GM12878 (cell line): ENCODE measurements around the gene BCKDHB. TPM values are rescaled to one million over a fixed set of nuclear protein-coding genes. Genes with fewer than 3 reads are reported as not detected.

Source experiments
- EED ChIP-seq: sonication (generic); IDR thresholded peaks from 2 replicates; pipeline ENCODE4 v1.6.1; 2016; ENCODE audit warnings: antibody characterized with exemption, low read depth
- FOS ChIP-seq: IDR thresholded peaks from 3 replicates; pipeline ENCODE4 v1.6.1; 2011; ENCODE audit warnings: borderline replicate concordance; ENCODE audit not compliant: insufficient read length; ENCODE audit errors: extremely low read depth
- GABPA ChIP-seq: IDR thresholded peaks from 2 replicates; pipeline ENCODE4 v1.6.1; 2014; ENCODE audit warnings: antibody characterized with exemption, low read depth, mild to moderate bottlenecking, inconsistent platforms
- IKZF1 ChIP-seq: fragments of 450-650 bp; conservative IDR thresholded peaks from 2 replicates; pipeline ENCODE4 v1.6.1; 2017; ENCODE audit warnings: antibody characterized with exemption, mild to moderate bottlenecking
- IKZF2 ChIP-seq, 2 experiments: fragments of 450-650 bp; IDR thresholded peaks; 2 replicates each; pipeline ENCODE4 v1.6.1; 2017; ENCODE audit warnings: mild to moderate bottlenecking in 2 of 2, moderate library complexity in 2 of 2
- IRF5 ChIP-seq: fragments of 450-650 bp; IDR thresholded peaks from 2 replicates; pipeline ENCODE4 v1.6.1; 2017; ENCODE audit warnings: borderline replicate concordance
- LARP7 ChIP-seq: fragments of 450-650 bp; IDR thresholded peaks from 2 replicates; pipeline ENCODE4 v1.6.1; 2017; ENCODE audit warnings: mild to moderate bottlenecking
- MXI1 ChIP-seq: fragments of 150-350 bp; IDR thresholded peaks from 2 replicates; pipeline ENCODE4 v1.6.1; 2011; ENCODE audit warnings: low read depth, mild to moderate bottlenecking, inconsistent platforms, low read length, improper control_type of control experiment
- NKRF ChIP-seq: fragments of 450-650 bp; conservative IDR thresholded peaks from 2 replicates; pipeline ENCODE4 v1.6.1; 2017; ENCODE audit warnings: mild to moderate bottlenecking, moderate library complexity
- NR2F1 ChIP-seq: fragments of 450-650 bp; conservative IDR thresholded peaks from 2 replicates; pipeline ENCODE4 v1.6.1; 2017; ENCODE audit warnings: mild to moderate bottlenecking
- PAX5 ChIP-seq: IDR thresholded peaks from 2 replicates; pipeline ENCODE4 v1.6.1; 2011; ENCODE audit warnings: low read depth, low read length, borderline replicate concordance
- POLR2A ChIP-seq: IDR thresholded peaks from 2 replicates; pipeline ENCODE4 v1.6.1; 2011; ENCODE audit warnings: low read depth, mild to moderate bottlenecking, low read length
- RFX5 ChIP-seq: IDR thresholded peaks from 2 replicates; pipeline ENCODE4 v1.6.1; 2011; ENCODE audit warnings: low read depth, low read length, improper control_type of control experiment
- SRF ChIP-seq, 2 experiments: IDR thresholded peaks; 2 replicates each; pipeline ENCODE4 v1.6.1; 2011; ENCODE audit warnings: low read depth in 2 of 2, low read length in 2 of 2, mild to moderate bottlenecking in 1 of 2, moderate library complexity in 1 of 2
- TBL1XR1 ChIP-seq: IDR thresholded peaks from 2 replicates; pipeline ENCODE4 v1.6.1; 2012; ENCODE audit warnings: low read depth, low read length, improper control_type of control experiment
- TCF3 ChIP-seq: IDR thresholded peaks from 2 replicates; pipeline ENCODE4 v1.6.1; 2012; ENCODE audit warnings: low read depth, mild to moderate bottlenecking, low read length, borderline replicate concordance; ENCODE audit not compliant: insufficient read depth
- YY1 ChIP-seq: IDR thresholded peaks from 2 replicates; pipeline ENCODE4 v1.6.1; 2011; ENCODE audit warnings: low read depth, mild to moderate bottlenecking, low read length
- ZBED1 ChIP-seq: IDR thresholded peaks from 2 replicates; pipeline ENCODE4 v1.6.1; 2016; ENCODE audit warnings: borderline replicate concordance
- ZNF384 ChIP-seq: IDR thresholded peaks from 2 replicates; pipeline ENCODE4 v1.6.1; 2012; ENCODE audit warnings: low read depth, mild to moderate bottlenecking, low read length, improper control_type of control experiment, borderline replicate concordance
- polyA plus RNA-seq, 11 experiments: library from polyadenylated mRNA; depleted of rRNA in 4 of 11; unstranded in 6 of 11; stranded (reverse) in 5 of 11; fragments of >200 nt; fragmentation: Nextera tagmentation in 4 of 11; fragmentation: Illumina TruSeq in 1 of 11; extraction: Ambion mirVana in 4 of 11; extraction: Trizol in 1 of 11; gene quantifications; 1 replicate in 1 of 11; 2 replicates in 10 of 11; pipeline versions ENCODE4 v1.2.1 to v1.2.3, GENCODE V29; 2011 to 2016; ENCODE audit warnings: inconsistent platforms in 2 of 11, missing spikeins in 2 of 11, low read depth in 1 of 11
- total RNA-seq, 4 experiments: library from RNA; depleted of rRNA in 3 of 4; stranded (reverse); fragments of >200 nt in 3 of 4; fragmentation: Illumina TruSeq in 1 of 4; extraction: Trizol in 1 of 4; gene quantifications; 2 replicates each; pipeline versions ENCODE4 v1.2.1 to v1.2.3, GENCODE V29; 2013 to 2021
- TF ChIP-seq, protein P1 (sequence below): fragments of 450-650 bp; IDR thresholded peaks from 2 replicates; pipeline ENCODE4 v1.6.1; 2016; ENCODE audit warnings: mild to moderate bottlenecking
- TF ChIP-seq, protein P2 (sequence below): fragments of 150-350 bp; IDR thresholded peaks from 2 replicates; pipeline ENCODE4 v1.6.1; 2016; ENCODE audit warnings: low read depth, low read length

Gene BCKDHB
- total and polyA plus RNA-seq, 10 of the 15 experiments (the other 5 are each of a cell fraction or from before 2014, with no cell fraction given) = 12.9 to 57.1 (median 25.3) TPM

DNA sequence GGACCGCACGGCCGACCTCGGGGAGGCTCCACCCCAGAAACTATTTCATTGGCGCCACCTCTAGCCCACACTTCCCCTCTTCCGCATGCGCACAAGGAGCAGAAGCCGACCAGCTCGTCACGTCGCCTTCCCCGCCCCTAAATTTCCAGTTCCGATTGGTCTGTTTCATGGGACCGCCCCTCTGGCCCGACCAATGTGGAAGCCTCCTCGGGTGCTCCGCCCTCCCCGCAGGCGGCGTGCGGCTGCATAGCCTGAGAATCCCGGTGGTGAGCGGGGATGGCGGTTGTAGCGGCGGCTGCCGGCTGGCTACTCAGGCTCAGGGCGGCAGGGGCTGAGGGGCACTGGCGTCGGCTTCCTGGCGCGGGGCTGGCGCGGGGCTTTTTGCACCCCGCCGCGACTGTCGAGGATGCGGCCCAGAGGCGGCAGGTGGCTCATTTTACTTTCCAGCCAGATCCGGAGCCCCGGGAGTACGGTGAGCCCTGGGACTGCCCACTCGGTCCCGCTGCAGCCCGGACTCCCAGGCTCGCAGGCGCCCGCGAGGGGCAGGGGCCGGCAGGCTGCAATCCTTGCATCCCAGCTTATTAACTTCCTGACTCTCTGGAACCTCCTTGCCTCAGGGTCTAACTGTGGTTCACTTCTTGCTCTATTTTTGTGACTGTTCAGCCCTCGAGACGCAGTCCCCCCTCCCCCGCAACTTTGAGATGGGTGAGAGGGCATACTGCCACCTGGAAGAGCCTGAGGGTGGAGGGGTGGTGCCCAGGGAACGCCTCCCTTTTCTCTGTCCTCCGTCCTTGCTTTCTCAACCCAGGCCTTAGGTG is at the start of gene BCKDHB (continued):
- TF ChIP-seq MXI1 (peak; percentile 87), IKZF2 (IDR thresholded peaks at IDR 0.05) (peak in 1 of 2 experiments; percentile 49; a peak in 2 of 4 replicates), EED (0 out of 2 replicates have a peak, but pooled peaks have one; percentile 32), SRF (IDR thresholded peaks at IDR 0.05; ENCODE audit: low read depth in 2 of 2, low read length in 2 of 2) (peak in 1 of 2 experiments; percentile 18; a peak in 1 of 4 replicates), IRF5 (no peak), FOS (peak; percentile 14), NKRF (peak; percentile 54; the same call in 1 of the 2 replicates), GABPA (no peak), YY1 (peak; percentile 86), ZBED1 (no peak), TCF3 (0 out of 2 replicates have a peak, but pooled peaks have one; percentile 29), PAX5 (peak; percentile 14; the same call in 1 of the 2 replicates), NR2F1 (no peak), TBL1XR1 (0 out of 2 replicates have a peak, but pooled peaks have one; percentile 43), LARP7 (peak; percentile 80), POLR2A (peak; percentile 94), RFX5 (peak; percentile 81), IKZF1 (peak; percentile 80), ZNF384 (no peak)
- TF ChIP-seq, protein P1, sequence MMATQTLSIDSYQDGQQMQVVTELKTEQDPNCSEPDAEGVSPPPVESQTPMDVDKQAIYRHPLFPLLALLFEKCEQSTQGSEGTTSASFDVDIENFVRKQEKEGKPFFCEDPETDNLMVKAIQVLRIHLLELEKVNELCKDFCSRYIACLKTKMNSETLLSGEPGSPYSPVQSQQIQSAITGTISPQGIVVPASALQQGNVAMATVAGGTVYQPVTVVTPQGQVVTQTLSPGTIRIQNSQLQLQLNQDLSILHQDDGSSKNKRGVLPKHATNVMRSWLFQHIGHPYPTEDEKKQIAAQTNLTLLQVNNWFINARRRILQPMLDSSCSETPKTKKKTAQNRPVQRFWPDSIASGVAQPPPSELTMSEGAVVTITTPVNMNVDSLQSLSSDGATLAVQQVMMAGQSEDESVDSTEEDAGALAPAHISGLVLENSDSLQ = peak; percentile 4; the same call in 1 of the 2 replicates
- TF ChIP-seq, protein P2, sequence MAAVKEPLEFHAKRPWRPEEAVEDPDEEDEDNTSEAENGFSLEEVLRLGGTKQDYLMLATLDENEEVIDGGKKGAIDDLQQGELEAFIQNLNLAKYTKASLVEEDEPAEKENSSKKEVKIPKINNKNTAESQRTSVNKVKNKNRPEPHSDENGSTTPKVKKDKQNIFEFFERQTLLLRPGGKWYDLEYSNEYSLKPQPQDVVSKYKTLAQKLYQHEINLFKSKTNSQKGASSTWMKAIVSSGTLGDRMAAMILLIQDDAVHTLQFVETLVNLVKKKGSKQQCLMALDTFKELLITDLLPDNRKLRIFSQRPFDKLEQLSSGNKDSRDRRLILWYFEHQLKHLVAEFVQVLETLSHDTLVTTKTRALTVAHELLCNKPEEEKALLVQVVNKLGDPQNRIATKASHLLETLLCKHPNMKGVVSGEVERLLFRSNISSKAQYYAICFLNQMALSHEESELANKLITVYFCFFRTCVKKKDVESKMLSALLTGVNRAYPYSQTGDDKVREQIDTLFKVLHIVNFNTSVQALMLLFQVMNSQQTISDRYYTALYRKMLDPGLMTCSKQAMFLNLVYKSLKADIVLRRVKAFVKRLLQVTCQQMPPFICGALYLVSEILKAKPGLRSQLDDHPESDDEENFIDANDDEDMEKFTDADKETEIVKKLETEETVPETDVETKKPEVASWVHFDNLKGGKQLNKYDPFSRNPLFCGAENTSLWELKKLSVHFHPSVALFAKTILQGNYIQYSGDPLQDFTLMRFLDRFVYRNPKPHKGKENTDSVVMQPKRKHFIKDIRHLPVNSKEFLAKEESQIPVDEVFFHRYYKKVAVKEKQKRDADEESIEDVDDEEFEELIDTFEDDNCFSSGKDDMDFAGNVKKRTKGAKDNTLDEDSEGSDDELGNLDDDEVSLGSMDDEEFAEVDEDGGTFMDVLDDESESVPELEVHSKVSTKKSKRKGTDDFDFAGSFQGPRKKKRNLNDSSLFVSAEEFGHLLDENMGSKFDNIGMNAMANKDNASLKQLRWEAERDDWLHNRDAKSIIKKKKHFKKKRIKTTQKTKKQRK = no peak
